K562 (cell line): ENCODE measurements around the gene MUCL3. TPM values are rescaled to one million over a fixed set of nuclear protein-coding genes. Genes with fewer than 3 reads are reported as not detected.

Experiments
- ATAC-seq: fragments of 200-7000 bp; cut with Tn5 transposase; 3 replicates; pipeline ENCODE4 v1.9.1; 2020; ENCODE audit warnings: moderate library complexity
- BruUV-seq: library from RNA; stranded (reverse); fragments of 400-500 nt; replicated peaks from 2 replicates; lab custom pipeline; 2021; lab: Mats Ljungman, UMichigan
- CTCF ChIA-PET: fragments of 300-600 bp; formaldehyde crosslinking; extraction: SDS; loops from one replicate; lab custom pipeline; 2021; ENCODE audit warnings: low intra/inter-chr PET ratio; lab: Yijun Ruan, JAX
- POLR2A ChIA-PET: fragments of 300-600, 350-650 bp; sonication (Branson Sonifier 250); formaldehyde crosslinking; extraction: SDS; loops from one replicate; lab custom pipeline; 2021; ENCODE audit warnings: antibody characterized with exemption, inconsistent platforms; lab: Yijun Ruan, JAX
- DNase-seq, 4 experiments: peaks; one replicate each; pipeline versions ENCODE4 v3.0.0 to v3.0.0-alpha.2; 2011 to 2018; ENCODE audit warnings: low spot score in 3 of 4, mixed read lengths in 3 of 4; ENCODE audit errors: extremely low read depth in 1 of 4
- FAIRE-seq: peaks from 2 replicates; lab custom pipeline; 2011; peaks lifted over from hg19 to GRCh38; lab: Jason Lieb, UNC
- H2AFZ ChIP-seq: 2 replicates; pipeline ENCODE4 v1.6.0; 2011; ENCODE audit warnings: low read depth, low read length, control low read depth, inconsistent platforms
- H3K27ac ChIP-seq: fragments of 200-600 bp; 3 replicates; pipeline ENCODE4 v1.8.0; 2011; ENCODE audit warnings: low read depth, mild to moderate bottlenecking, control low read depth, inconsistent platforms, low read length, moderate library complexity, mixed read lengths; ENCODE audit errors: extremely low read depth
- H3K27me3 ChIP-seq, 2 experiments: fragments of 300-600 bp in 1 of 2; 2 replicates in 1 of 2; 3 replicates in 1 of 2; pipeline versions ENCODE4 v1.6.0 to v1.8.0; 2011; ENCODE audit warnings: inconsistent platforms in 2 of 2, low read length in 2 of 2, mild to moderate bottlenecking in 1 of 2, mixed read lengths in 1 of 2, moderate library complexity in 1 of 2; ENCODE audit not compliant: control insufficient read depth in 2 of 2, insufficient read depth in 2 of 2
- H3K36me3 ChIP-seq: fragments of 300-600 bp; 3 replicates; pipeline ENCODE4 v1.8.0; 2011; ENCODE audit warnings: mild to moderate bottlenecking, low read length, inconsistent platforms; ENCODE audit not compliant: control insufficient read depth, insufficient read depth
- H3K4me1 ChIP-seq, 2 experiments: fragments of 200-600 bp in 1 of 2; replicated peaks in 1 of 2; 2 replicates in 1 of 2; 3 replicates in 1 of 2; pipeline versions ENCODE4 v1.5.1 to v1.8.0; 2011; ENCODE audit warnings: inconsistent platforms in 2 of 2, low read length in 2 of 2, mild to moderate bottlenecking in 1 of 2, mixed read lengths in 1 of 2, moderate library complexity in 1 of 2; ENCODE audit not compliant: control insufficient read depth in 2 of 2, insufficient read depth in 2 of 2
- H3K4me2 ChIP-seq: 2 replicates; pipeline ENCODE4 v1.6.1; 2011; ENCODE audit warnings: low read length, control low read depth, inconsistent platforms, mixed read lengths; ENCODE audit not compliant: insufficient read depth
- H3K4me3 ChIP-seq: fragments of 200-600 bp; sonication (generic), shearing (Covaris generic); 2 replicates; pipeline ENCODE4 v1.5.1; 2016; ENCODE audit warnings: control low read depth, inconsistent platforms
- H3K79me2 ChIP-seq: fragments of 200-600 bp; 3 replicates; pipeline ENCODE4 v1.8.0; 2011; ENCODE audit warnings: low read length, inconsistent platforms; ENCODE audit not compliant: control insufficient read depth, insufficient read depth
- H3K9ac ChIP-seq, 2 experiments: 2 replicates each; pipeline versions ENCODE4 v1.6.0 to v1.6.1; 2011; ENCODE audit warnings: low read depth in 2 of 2, low read length in 2 of 2, control low read depth in 1 of 2, inconsistent platforms in 1 of 2, mild to moderate bottlenecking in 1 of 2, mixed read lengths in 1 of 2; ENCODE audit not compliant: insufficient read depth in 1 of 2
- H3K9me1 ChIP-seq: one replicate; pipeline ENCODE4 v1.6.0; 2011; ENCODE audit warnings: inconsistent platforms, mild to moderate bottlenecking, low read length, moderate library complexity; ENCODE audit not compliant: control insufficient read depth, insufficient read depth
- H3K9me3 ChIP-seq: replicated peaks from 2 replicates; pipeline ENCODE4 v1.5.1; 2011; ENCODE audit warnings: low read depth, low read length, inconsistent platforms; ENCODE audit not compliant: control insufficient read depth, insufficient read depth
- H4K20me1 ChIP-seq: replicated peaks from 2 replicates; pipeline ENCODE4 v1.6.1; 2011; ENCODE audit warnings: low read length, inconsistent platforms, mixed read lengths; ENCODE audit not compliant: control insufficient read depth, insufficient read depth
- BRD9 ChIP-seq: fragments of 450-650 bp; IDR thresholded peaks from 2 replicates; pipeline ENCODE4 v1.6.1; 2018; ENCODE audit warnings: low read depth; ENCODE audit not compliant: partially characterized antibody
- CC2D1A ChIP-seq: fragments of 450-650 bp; IDR thresholded peaks from 2 replicates; pipeline ENCODE4 v1.6.1; 2017; ENCODE audit warnings: mild to moderate bottlenecking
- CEBPB ChIP-seq: fragments of 450-650 bp; IDR thresholded peaks from 2 replicates; pipeline ENCODE4 v1.6.1; 2016; ENCODE audit warnings: missing genetic modification characterization, missing compliant biosample characterization
- CEBPG ChIP-seq, 3 experiments: fragments of 200-800 bp in 1 of 3; sonication (Bioruptor generic) in 1 of 3; sonication (generic) in 1 of 3; formaldehyde crosslinking in 1 of 3; IDR thresholded peaks in 2 of 3; conservative IDR thresholded peaks in 1 of 3; 2 replicates each; pipeline versions ENCODE4 v1.6.1 to v1.8.0; 2016 to 2022; ENCODE audit warnings: missing compliant biosample characterization in 2 of 3, missing genetic modification characterization in 2 of 3, mild to moderate bottlenecking in 1 of 3, missing genetic modification reagents in 1 of 3
- HDAC6 ChIP-seq: IDR thresholded peaks from 2 replicates; pipeline ENCODE4 v1.6.1; 2012; ENCODE audit warnings: low read depth, mild to moderate bottlenecking, control low read depth, inconsistent platforms, low read length, moderate library complexity
- KDM2B ChIP-seq: fragments of 250-450 bp; sonication (Bioruptor Pico); IDR thresholded peaks from 2 replicates; pipeline ENCODE4 v1.8.0; 2021; ENCODE audit warnings: mild to moderate bottlenecking, moderate library complexity
- KLF6 ChIP-seq: fragments of 250-450 bp; sonication (Bioruptor Pico); IDR thresholded peaks from 2 replicates; pipeline ENCODE4 v1.4.0; 2020; ENCODE audit warnings: mild to moderate bottlenecking, moderate library complexity, borderline replicate concordance
- SMARCA5 ChIP-seq: fragments of 450-650 bp; IDR thresholded peaks from 2 replicates; pipeline ENCODE4 v1.6.1; 2016
- SMARCB1 ChIP-seq: IDR thresholded peaks from 2 replicates; pipeline ENCODE4 v1.6.1; 2011; ENCODE audit warnings: improper control_type of control experiment, low read depth; ENCODE audit not compliant: insufficient read length
- ZNF347 ChIP-seq: fragments of 450-650 bp; formaldehyde crosslinking; IDR thresholded peaks from 2 replicates; pipeline ENCODE4 v1.4.0; 2020; ENCODE audit warnings: low read depth, mild to moderate bottlenecking, moderate library complexity
- ZNF431 ChIP-seq: sonication (generic); formaldehyde crosslinking; IDR thresholded peaks from 2 replicates; pipeline ENCODE4 v1.8.0; 2022; ENCODE audit warnings: mild to moderate bottlenecking, missing genetic modification reagents
- ZNF76 ChIP-seq: fragments of 250-450 bp; sonication (Bioruptor Pico); IDR thresholded peaks from 2 replicates; pipeline ENCODE4 v1.4.0; 2020; ENCODE audit warnings: mild to moderate bottlenecking, moderate library complexity, borderline replicate concordance
- ZNF778 ChIP-seq: fragments of 450-650 bp; formaldehyde crosslinking; IDR thresholded peaks from 2 replicates; pipeline ENCODE4 v1.4.0; 2020; ENCODE audit warnings: mild to moderate bottlenecking, moderate library complexity
- in situ Hi-C: fragments of 300-500 bp; cut with MboI; formaldehyde crosslinking; loops from 4 replicates; pipeline ENCODE4 v1.15.0; 2018; ENCODE audit warnings: inconsistent platforms, mixed read lengths
- intact Hi-C: fragments of 100-400 bp; cut with micrococcal nuclease; formaldehyde crosslinking; loops from 2 replicates; pipeline ENCODE4 v1.14.2; 2022
- polyA plus RNA-seq, 8 experiments: library from polyadenylated mRNA; depleted of rRNA in 4 of 8; stranded (reverse) in 5 of 8; unstranded in 3 of 8; fragments of >200 nt; fragmentation: Nextera tagmentation in 2 of 8; fragmentation: Illumina TruSeq in 1 of 8; extraction: Ambion mirVana in 2 of 8; extraction: Trizol in 1 of 8; gene quantifications; 2 replicates each; pipeline versions ENCODE4 v1.2.1 to v1.2.3, GENCODE V29; 2011 to 2014; ENCODE audit warnings: inconsistent platforms in 1 of 8, missing spikeins in 1 of 8
- total RNA-seq, 7 experiments: library from RNA; depleted of rRNA in 6 of 7; stranded (reverse); fragments of >200 nt in 6 of 7; fragmentation: Illumina TruSeq in 2 of 7; extraction: Trizol in 2 of 7; gene quantifications; 2 replicates each; pipeline versions ENCODE4 v1.2.1 to v1.2.3, GENCODE V29; 2011 to 2021; ENCODE audit warnings: low replicate concordance in 1 of 7
- TF ChIP-seq, protein P1 (sequence below): fragments of 450-650 bp; IDR thresholded peaks from 2 replicates; pipeline ENCODE4 v1.6.1; 2016; ENCODE audit warnings: mild to moderate bottlenecking
- TF ChIP-seq, protein P2 (sequence below), 2 experiments: fragments of 450-650 bp in 1 of 2; sonication (generic) in 1 of 2; formaldehyde crosslinking in 1 of 2; IDR thresholded peaks in 1 of 2; conservative IDR thresholded peaks in 1 of 2; 2 replicates each; pipeline versions ENCODE4 v1.6.1 to v1.8.1; 2016 to 2023; ENCODE audit warnings: mild to moderate bottlenecking in 2 of 2, moderate library complexity in 2 of 2, inconsistent platforms in 1 of 2, missing genetic modification reagents in 1 of 2
- TF ChIP-seq, protein P3 (sequence below): sonication (generic); formaldehyde crosslinking; IDR thresholded peaks from 2 replicates; pipeline ENCODE4 v1.8.0; 2022; ENCODE audit warnings: mild to moderate bottlenecking, missing genetic modification reagents

Gene MUCL3
- total and polyA plus RNA-seq, 9 of the 15 experiments (the other 6 are each of a cell fraction or from before 2014, with no cell fraction given): 0.07 TPM; not detected in 8

DNA sequence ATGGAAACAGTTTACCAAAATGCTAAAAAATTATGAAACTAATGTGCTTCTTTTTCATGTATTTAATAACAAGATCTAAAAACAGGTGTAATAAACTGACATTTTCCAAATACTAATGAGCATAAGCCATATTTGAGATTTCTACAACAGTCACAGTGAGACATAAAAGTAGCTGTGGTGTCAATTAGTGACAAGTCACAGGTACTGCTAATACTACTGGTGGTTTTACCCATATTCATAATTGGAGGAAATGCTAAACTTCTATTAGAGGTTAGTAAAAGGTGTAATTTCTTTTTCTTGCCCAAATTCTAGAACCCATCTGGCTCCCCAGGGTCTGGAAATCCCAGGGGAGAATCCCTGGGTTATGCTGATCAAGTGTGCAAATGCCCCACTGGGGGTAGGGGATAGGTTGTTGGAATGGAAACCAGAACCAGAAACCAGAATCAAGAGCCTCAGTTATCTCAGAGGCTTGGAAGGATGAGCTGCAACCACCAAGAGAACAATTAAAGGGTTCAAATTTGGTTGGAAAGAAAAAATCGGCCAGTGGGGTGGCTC, 39.8 kb upstream of the MUCL3 start (continued):
- TF ChIP-seq KDM2B (CRISPR knock-in tag) (no peak), BRD9 (no peak), ZNF431 (CRISPR knock-in tag) (no peak)

GRCh38 chr6:30901436-30901835, 39.3 kb upstream of the MUCL3 start:
- no peak for TF ChIP-seq ZNF347 (CRISPR knock-in tag)
- TF ChIP-seq CC2D1A: no peak
- TF ChIP-seq ZNF431 (CRISPR knock-in tag): no peak
- no peak for TF ChIP-seq ZNF76
- TF ChIP-seq HDAC6: no peak
- peak; percentile 78 for TF ChIP-seq CEBPG (CRISPR knock-in tag; IDR thresholded peaks at IDR 0.05)
- peak in 1 of 2 experiments; percentile 72; a peak in 3 of 4 replicates for TF ChIP-seq CEBPG (tag; conservative IDR thresholded peaks at IDR 0.05 in 1 of 2, IDR thresholded peaks at IDR 0.05 in 1 of 2)
- no peak for TF ChIP-seq SMARCA5
- no peak for TF ChIP-seq ZNF778 (CRISPR knock-in tag)
- TF ChIP-seq KLF6: no peak
- no peak for TF ChIP-seq SMARCB1
- TF ChIP-seq, protein P1, sequence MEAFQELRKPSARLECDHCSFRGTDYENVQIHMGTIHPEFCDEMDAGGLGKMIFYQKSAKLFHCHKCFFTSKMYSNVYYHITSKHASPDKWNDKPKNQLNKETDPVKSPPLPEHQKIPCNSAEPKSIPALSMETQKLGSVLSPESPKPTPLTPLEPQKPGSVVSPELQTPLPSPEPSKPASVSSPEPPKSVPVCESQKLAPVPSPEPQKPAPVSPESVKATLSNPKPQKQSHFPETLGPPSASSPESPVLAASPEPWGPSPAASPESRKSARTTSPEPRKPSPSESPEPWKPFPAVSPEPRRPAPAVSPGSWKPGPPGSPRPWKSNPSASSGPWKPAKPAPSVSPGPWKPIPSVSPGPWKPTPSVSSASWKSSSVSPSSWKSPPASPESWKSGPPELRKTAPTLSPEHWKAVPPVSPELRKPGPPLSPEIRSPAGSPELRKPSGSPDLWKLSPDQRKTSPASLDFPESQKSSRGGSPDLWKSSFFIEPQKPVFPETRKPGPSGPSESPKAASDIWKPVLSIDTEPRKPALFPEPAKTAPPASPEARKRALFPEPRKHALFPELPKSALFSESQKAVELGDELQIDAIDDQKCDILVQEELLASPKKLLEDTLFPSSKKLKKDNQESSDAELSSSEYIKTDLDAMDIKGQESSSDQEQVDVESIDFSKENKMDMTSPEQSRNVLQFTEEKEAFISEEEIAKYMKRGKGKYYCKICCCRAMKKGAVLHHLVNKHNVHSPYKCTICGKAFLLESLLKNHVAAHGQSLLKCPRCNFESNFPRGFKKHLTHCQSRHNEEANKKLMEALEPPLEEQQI: no peak
- TF ChIP-seq, protein P2, sequence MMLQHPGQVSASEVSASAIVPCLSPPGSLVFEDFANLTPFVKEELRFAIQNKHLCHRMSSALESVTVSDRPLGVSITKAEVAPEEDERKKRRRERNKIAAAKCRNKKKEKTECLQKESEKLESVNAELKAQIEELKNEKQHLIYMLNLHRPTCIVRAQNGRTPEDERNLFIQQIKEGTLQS (IDR thresholded peaks at IDR 0.05): peak; percentile 80
- TF ChIP-seq, protein P2 (CRISPR knock-in tag; conservative IDR thresholded peaks at IDR 0.05): no peak
- TF ChIP-seq CEBPB (tag): peak; percentile 73
- TF ChIP-seq, protein P3, sequence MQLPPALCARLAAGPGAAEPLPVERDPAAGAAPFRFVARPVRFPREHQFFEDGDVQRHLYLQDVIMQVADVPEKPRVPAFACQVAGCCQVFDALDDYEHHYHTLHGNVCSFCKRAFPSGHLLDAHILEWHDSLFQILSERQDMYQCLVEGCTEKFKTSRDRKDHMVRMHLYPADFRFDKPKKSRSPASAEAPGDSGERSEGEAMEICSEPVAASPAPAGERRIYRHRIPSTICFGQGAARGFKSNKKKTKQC (CRISPR knock-in tag): no peak
- peaks cover 32% of the 10 kb centered on the region; the same call in 2 of the 3 replicates for H3K36me3 ChIP-seq
- no peak overlapping the region for H3K27ac ChIP-seq
- no peaks in the 10 kb centered on the region for H3K79me2 ChIP-seq
- no peaks in the 10 kb centered on the region for H3K9me1 ChIP-seq
- no peaks in the 10 kb centered on the region for H3K27me3 ChIP-seq
- no peak for ATAC-seq
- ChIA-PET CTCF (no interaction called here), POLR2A (interaction anchor here (1.6 to 2.2 kb wide), 2 partner anchors 17 to 28 kb away, joined by 5 to 6 read pairs; partner anchors contain the start of gene DDR1)
- no peak overlapping the region for H3K4me3 ChIP-seq
- no peak overlapping the region for H3K9ac ChIP-seq
- in situ Hi-C loops (no loop called here), intact Hi-C loops (no loop called here)
- no peak overlapping the region for H3K4me2 ChIP-seq
- no peaks in the 10 kb centered on the region for H4K20me1 ChIP-seq
- peaks cover 0 to 6% of the 10 kb centered on the region in 2 experiments; a peak in 1 of 5 replicates for H3K4me1 ChIP-seq
- no TSS peak for BruUV-seq
- DNase-seq: no peak
- FAIRE-seq: peak; percentile 44
- no peak overlapping the region for H2AFZ ChIP-seq
- no peaks in the 10 kb centered on the region for H3K9me3 ChIP-seq
